OCI-LY3 (cell line): ENCODE results near the gene TMEM132A.

Experiments
- EZH2phosphoT487 ChIP-seq: fragments of 200-600 bp; shearing (Covaris generic); IDR thresholded peaks from 2 replicates; pipeline ENCODE4 v1.6.1; 2018; ENCODE audit warnings: antibody characterized with exemption, mixed run types, low read depth
- TF ChIP-seq, protein P1 (sequence below): fragments of 200-600, 300-600 bp; sonication (generic); IDR thresholded peaks from 2 replicates; pipeline ENCODE4 v1.5.1; 2014; ENCODE audit warnings: antibody characterized with exemption, low read length, low read depth

DNA sequence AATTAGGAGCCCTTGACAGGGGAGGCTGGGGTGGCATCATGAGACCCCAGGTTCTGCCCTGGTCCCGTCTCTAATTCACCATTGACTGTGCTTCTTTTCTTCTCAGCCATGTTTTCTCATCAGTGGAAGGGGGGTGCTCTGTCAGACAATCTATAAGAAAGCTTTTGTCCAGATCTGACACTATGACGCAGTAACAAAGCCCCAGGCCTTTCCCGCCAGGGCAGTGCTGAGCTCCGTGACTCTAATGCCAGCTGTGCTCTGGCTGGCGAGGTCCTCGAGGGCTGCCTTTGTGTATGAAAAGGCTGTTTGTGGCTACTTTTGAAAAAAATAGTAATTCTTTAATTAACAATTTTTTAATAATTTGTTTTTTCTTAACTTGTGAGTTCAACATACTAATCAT lies 50.5 kb downstream of the TMEM132A start:
- TF ChIP-seq, protein P1, sequence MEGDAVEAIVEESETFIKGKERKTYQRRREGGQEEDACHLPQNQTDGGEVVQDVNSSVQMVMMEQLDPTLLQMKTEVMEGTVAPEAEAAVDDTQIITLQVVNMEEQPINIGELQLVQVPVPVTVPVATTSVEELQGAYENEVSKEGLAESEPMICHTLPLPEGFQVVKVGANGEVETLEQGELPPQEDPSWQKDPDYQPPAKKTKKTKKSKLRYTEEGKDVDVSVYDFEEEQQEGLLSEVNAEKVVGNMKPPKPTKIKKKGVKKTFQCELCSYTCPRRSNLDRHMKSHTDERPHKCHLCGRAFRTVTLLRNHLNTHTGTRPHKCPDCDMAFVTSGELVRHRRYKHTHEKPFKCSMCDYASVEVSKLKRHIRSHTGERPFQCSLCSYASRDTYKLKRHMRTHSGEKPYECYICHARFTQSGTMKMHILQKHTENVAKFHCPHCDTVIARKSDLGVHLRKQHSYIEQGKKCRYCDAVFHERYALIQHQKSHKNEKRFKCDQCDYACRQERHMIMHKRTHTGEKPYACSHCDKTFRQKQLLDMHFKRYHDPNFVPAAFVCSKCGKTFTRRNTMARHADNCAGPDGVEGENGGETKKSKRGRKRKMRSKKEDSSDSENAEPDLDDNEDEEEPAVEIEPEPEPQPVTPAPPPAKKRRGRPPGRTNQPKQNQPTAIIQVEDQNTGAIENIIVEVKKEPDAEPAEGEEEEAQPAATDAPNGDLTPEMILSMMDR = no peak
- TF ChIP-seq EZH2phosphoT487 = no peak
